SU-DHL-6 (cell line): ENCODE results near the gene ATP5PO.

Experiments used
- H2AFZ ChIP-seq: fragments of 200-600 bp; sonication (generic); 2 replicates; pipeline ENCODE4 v1.6.1; 2014; ENCODE audit warnings: low read depth, mild to moderate bottlenecking, moderate library complexity, mixed read lengths, antibody characterized with exemption, low read length; ENCODE audit not compliant: severe bottlenecking
- H3F3A ChIP-seq: fragments of 200-600 bp; shearing (Covaris generic); 2 replicates; pipeline ENCODE4 v1.6.0; 2016; ENCODE audit warnings: antibody characterized with exemption, mild to moderate bottlenecking; ENCODE audit not compliant: insufficient read depth
- H3K27ac ChIP-seq: fragments of 200-600 bp; sonication (generic); 2 replicates; pipeline ENCODE4 v1.5.1; 2016; ENCODE audit warnings: low read depth, mild to moderate bottlenecking, low read length, moderate library complexity, mixed read lengths
- H3K27me3 ChIP-seq: fragments of 200-600 bp; sonication (generic), shearing (Covaris generic); 2 replicates; pipeline ENCODE4 v1.6.0; 2014; ENCODE audit warnings: mild to moderate bottlenecking, low read length
- H3K36me3 ChIP-seq: fragments of 200-600 bp; sonication (generic); 2 replicates; pipeline ENCODE4 v1.6.1; 2014; ENCODE audit warnings: mild to moderate bottlenecking, low read length, mixed read lengths
- H3K4me2 ChIP-seq: fragments of 300-600, 200-600 bp; shearing (Covaris generic), sonication (generic); 2 replicates; pipeline ENCODE4 v1.6.0; 2014; ENCODE audit warnings: low read length, low read depth, mild to moderate bottlenecking; ENCODE audit not compliant: poor library complexity, severe bottlenecking
- H3K4me3 ChIP-seq: fragments of 200-600 bp; sonication (generic); 2 replicates; pipeline ENCODE4 v1.5.1; 2014; ENCODE audit warnings: antibody characterized with exemption, low read length, mild to moderate bottlenecking, mixed read lengths; ENCODE audit not compliant: insufficient read depth, poor library complexity, severe bottlenecking
- H3K79me2 ChIP-seq: fragments of 200-600 bp; sonication (generic); 2 replicates; pipeline ENCODE4 v1.6.1; 2014; ENCODE audit warnings: mild to moderate bottlenecking, low read length, moderate library complexity; ENCODE audit not compliant: insufficient read depth
- H3K9ac ChIP-seq: fragments of 200-600 bp; sonication (generic); 2 replicates; pipeline ENCODE4 v1.7.0; 2014; ENCODE audit warnings: mild to moderate bottlenecking, low read length
- H3K9me2 ChIP-seq: fragments of 200-600 bp; sonication (generic); replicated peaks from 2 replicates; pipeline ENCODE4 v1.6.1; 2014; ENCODE audit warnings: low read length; ENCODE audit not compliant: insufficient read depth
- H3K9me3 ChIP-seq: fragments of 200-600 bp; sonication (generic); 2 replicates; pipeline ENCODE4 v1.6.1; 2014; ENCODE audit warnings: low read length, mixed read lengths; ENCODE audit not compliant: insufficient read depth
- H4K20me1 ChIP-seq: fragments of 200-600 bp; sonication (generic); 2 replicates; pipeline ENCODE4 v1.6.1; 2014; ENCODE audit warnings: low read depth, mild to moderate bottlenecking, antibody characterized with exemption, low read length, moderate library complexity, mixed read lengths
- EZH2phosphoT487 ChIP-seq: fragments of 200-600 bp; sonication (generic), shearing (Covaris generic); conservative IDR thresholded peaks from 2 replicates; pipeline ENCODE4 v1.6.1; 2018; ENCODE audit warnings: mild to moderate bottlenecking, antibody characterized with exemption, low read length, moderate library complexity, mixed read lengths
- TF ChIP-seq, protein P1 (sequence below): fragments of 200-600 bp; sonication (generic); IDR thresholded peaks from one replicate; pipeline ENCODE4 v1.5.1; 2017; ENCODE audit warnings: antibody characterized with exemption, mild to moderate bottlenecking, low read length, moderate library complexity; ENCODE audit not compliant: insufficient read depth, poor library complexity, severe bottlenecking

Gene ATP5PO

DNA sequence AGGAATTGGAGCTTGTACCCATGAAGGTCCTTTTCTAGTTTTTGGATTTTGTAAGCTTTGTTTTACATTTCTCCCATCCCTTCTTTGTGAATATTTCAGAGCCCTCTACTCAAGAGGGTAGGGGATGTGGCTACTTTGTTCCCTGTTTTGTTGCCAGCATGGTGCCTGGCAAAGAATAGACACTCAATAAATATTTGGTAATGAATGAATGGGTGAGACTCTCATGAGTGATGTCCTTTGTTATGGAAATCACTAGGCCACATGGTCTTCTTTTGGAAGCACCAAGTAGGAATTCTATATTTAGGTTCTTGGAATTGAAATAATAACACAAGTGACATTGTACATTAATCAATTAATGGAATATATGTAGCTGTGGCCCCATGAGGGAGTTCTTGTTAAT is 26.8 kb upstream of the ATP5PO start:
- no peaks in the 10 kb centered on the region for H3K9me2 ChIP-seq
- H3K27ac ChIP-seq, result no peak overlapping the region
- no peak overlapping the region for H3K4me2 ChIP-seq
- H4K20me1 ChIP-seq, result no peaks in the 10 kb centered on the region
- no peaks in the 10 kb centered on the region for H3K27me3 ChIP-seq
- H3K79me2 ChIP-seq, result no peaks in the 10 kb centered on the region
- H3F3A ChIP-seq, result no peaks in the 10 kb centered on the region
- H3K4me3 ChIP-seq, result no peak overlapping the region
- no peaks in the 10 kb centered on the region for H3K36me3 ChIP-seq
- H2AFZ ChIP-seq, result no peak overlapping the region
- TF ChIP-seq, protein P1, sequence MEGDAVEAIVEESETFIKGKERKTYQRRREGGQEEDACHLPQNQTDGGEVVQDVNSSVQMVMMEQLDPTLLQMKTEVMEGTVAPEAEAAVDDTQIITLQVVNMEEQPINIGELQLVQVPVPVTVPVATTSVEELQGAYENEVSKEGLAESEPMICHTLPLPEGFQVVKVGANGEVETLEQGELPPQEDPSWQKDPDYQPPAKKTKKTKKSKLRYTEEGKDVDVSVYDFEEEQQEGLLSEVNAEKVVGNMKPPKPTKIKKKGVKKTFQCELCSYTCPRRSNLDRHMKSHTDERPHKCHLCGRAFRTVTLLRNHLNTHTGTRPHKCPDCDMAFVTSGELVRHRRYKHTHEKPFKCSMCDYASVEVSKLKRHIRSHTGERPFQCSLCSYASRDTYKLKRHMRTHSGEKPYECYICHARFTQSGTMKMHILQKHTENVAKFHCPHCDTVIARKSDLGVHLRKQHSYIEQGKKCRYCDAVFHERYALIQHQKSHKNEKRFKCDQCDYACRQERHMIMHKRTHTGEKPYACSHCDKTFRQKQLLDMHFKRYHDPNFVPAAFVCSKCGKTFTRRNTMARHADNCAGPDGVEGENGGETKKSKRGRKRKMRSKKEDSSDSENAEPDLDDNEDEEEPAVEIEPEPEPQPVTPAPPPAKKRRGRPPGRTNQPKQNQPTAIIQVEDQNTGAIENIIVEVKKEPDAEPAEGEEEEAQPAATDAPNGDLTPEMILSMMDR, result no peak
- H3K9ac ChIP-seq, result no peak overlapping the region
- no peaks in the 10 kb centered on the region for H3K9me3 ChIP-seq

DNA sequence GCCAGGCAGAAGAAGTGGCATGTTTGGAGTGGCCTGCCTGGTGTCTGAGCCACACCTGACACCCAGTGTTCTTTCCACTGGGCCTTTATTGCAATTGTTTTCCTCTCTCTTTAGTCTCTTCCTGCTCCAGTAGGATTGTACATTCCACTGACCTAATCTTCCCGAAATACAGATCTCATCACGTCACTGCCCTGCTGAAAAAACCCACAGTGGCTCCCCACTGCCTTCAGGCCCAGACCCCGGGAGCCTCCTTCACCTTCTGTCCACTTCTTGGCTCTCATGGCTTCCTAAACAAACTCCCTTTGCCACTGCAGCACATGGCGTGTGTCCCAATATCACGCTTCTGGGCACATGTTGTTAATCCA is 25.3 kb upstream of the ATP5PO start:
- Histone ChIP-seq H3K36me3 (no peaks in the 10 kb centered on the region), H3K27me3 (no peaks in the 10 kb centered on the region), H3K9me2 (no peaks in the 10 kb centered on the region), H3K4me3 (no peak overlapping the region), H3F3A (no peaks in the 10 kb centered on the region), H3K79me2 (no peaks in the 10 kb centered on the region), H3K9me3 (no peaks in the 10 kb centered on the region), H4K20me1 (no peaks in the 10 kb centered on the region), H3K9ac (no peak overlapping the region), H3K4me2 (no peak overlapping the region), H2AFZ (no peak overlapping the region), H3K27ac (no peak overlapping the region)
- TF ChIP-seq EZH2phosphoT487, result no peak
- TF ChIP-seq, protein P1, result no peak

GRCh38 chr21:33940164-33940880 is 24.7 kb upstream of the ATP5PO start:
- Histone ChIP-seq H3K4me3 (no peak overlapping the region), H3K36me3 (no peaks in the 10 kb centered on the region), H3K9ac (no peak overlapping the region), H3K27ac (no peak overlapping the region), H3K9me3 (no peaks in the 10 kb centered on the region), H3K79me2 (no peaks in the 10 kb centered on the region; the same call in 1 of the 2 replicates), H2AFZ (no peak overlapping the region), H4K20me1 (no peaks in the 10 kb centered on the region), H3K9me2 (no peaks in the 10 kb centered on the region), H3K27me3 (no peaks in the 10 kb centered on the region), H3F3A (no peaks in the 10 kb centered on the region), H3K4me2 (no peak overlapping the region)
- TF ChIP-seq, protein P1, result no peak
- TF ChIP-seq EZH2phosphoT487, result no peak
